AG09309 (cell line): ENCODE measurements around the gene SOX8.

Source experiments
- DNase-seq: peaks from one replicate; pipeline ENCODE4 v3.0.0-alpha.2; 2010; ENCODE audit warnings: low read depth
- H3K4me3 ChIP-seq: 2 replicates; pipeline ENCODE4 v1.5.1; 2011; ENCODE audit warnings: mild to moderate bottlenecking, low read depth, low read length, moderate library complexity; ENCODE audit not compliant: control insufficient read depth
- CTCF ChIP-seq: IDR thresholded peaks from 2 replicates; pipeline ENCODE4 v1.5.1; 2011; ENCODE audit warnings: mild to moderate bottlenecking, low read depth, low read length, inconsistent platforms; ENCODE audit not compliant: insufficient read depth, control insufficient read depth; ENCODE audit errors: missing control alignments

SOX8 gene

GRCh38 chr16:1034230-1035065 lies 52.9 kb downstream of the SOX8 start:
- TF ChIP-seq CTCF = no peak
- no peak for DNase-seq
- no peak overlapping the region for H3K4me3 ChIP-seq

- no peak for DNase-seq
- H3K4me3 ChIP-seq = no peak overlapping the region
- TF ChIP-seq CTCF = no peak
Observed at GRCh38 chr16:1035066-1035415, 53.5 kb downstream of the SOX8 start.

GRCh38 chr16:1036166-1036565 lies 54.6 kb downstream of the SOX8 start:
- H3K4me3 ChIP-seq = no peak overlapping the region
- TF ChIP-seq CTCF = no peak
- DNase-seq = no peak
